ENCODE data around the gene TACR2.

Gene TACR2

GRCh38 chr10:69426376-69426727 is 9.6 kb upstream of the TACR2 start:
- Histone ChIP-seq H2AFZ (ENCODE audit: low read depth) (no peak overlapping the region; the same call in 1 of the 2 replicates), H3K27ac (no peak overlapping the region), H3K36me3 (ENCODE audit: insufficient read depth) (no peaks in the 10 kb centered on the region), H3K4me2 (no peak overlapping the region), H4K20me1 (ENCODE audit: insufficient read depth) (no peaks in the 10 kb centered on the region), H3K4me1 (ENCODE audit: low read depth, poor library complexity, severe bottlenecking) (peaks cover 8% of the 10 kb centered on the region), H3K79me2 (ENCODE audit: insufficient read depth, low read depth) (no peaks in the 10 kb centered on the region), H3K9ac (no peak overlapping the region), H3K27me3 (ENCODE audit: insufficient read depth, low read depth) (no peaks in the 10 kb centered on the region), H3K4me3 (IDR thresholded peaks at IDR 0.05; ENCODE audit: insufficient read depth, low read depth, low read length) (no peak overlapping the region)
- TF ChIP-seq CTCF (conservative IDR thresholded peaks at IDR 0.05; ENCODE audit: low read depth, low read length), result no peak

DNA sequence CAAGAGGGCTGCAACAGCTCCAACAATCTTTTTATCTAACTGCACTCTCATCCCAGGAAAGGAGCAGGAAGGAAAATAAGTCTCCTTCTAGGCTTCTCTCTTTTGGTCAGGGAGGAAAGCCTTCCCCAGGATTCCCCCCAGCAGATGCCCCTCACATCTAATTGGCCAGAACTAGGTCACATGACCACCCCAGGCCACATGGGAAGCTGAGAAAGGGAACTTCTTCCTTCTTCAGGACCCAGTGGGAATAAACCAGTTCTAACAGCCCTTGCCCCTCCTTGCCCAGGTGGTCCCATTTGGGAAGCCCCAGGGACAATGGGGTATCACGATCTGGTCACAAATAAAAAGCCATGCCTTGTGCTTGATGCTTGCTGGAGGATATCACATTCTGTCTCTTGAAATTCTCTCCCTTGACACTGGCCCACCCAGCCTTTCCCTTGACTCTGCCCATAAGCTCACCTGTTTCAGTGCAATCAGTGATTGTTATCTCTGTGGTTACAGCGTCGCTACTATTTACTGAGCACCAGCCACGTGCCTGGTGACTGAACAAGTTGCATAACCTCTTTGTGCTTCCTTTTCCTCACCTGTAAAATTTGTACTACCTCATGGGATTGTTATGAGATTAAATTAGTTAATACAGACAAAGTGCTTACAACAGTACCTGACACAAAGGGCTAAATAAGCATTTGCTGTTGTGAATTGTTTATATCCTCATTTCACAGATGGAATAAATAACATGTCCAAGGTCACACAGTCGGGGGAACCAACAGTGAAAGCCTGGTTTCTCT is 9.0 kb upstream of the TACR2 start:
- Histone ChIP-seq H3K4me1 (ENCODE audit: low read depth, poor library complexity, severe bottlenecking) (peaks cover 8% of the 10 kb centered on the region), H2AFZ (ENCODE audit: low read depth) (peak overlapping the region; percentile 17; the same call in 1 of the 2 replicates), H3K27me3 (ENCODE audit: insufficient read depth, low read depth) (no peaks in the 10 kb centered on the region), H4K20me1 (ENCODE audit: insufficient read depth) (no peaks in the 10 kb centered on the region), H3K27ac (peak overlapping the region; percentile 25; the same call in 1 of the 2 replicates), H3K79me2 (ENCODE audit: insufficient read depth, low read depth) (no peaks in the 10 kb centered on the region), H3K36me3 (ENCODE audit: insufficient read depth) (no peaks in the 10 kb centered on the region), H3K9ac (no peak overlapping the region), H3K4me2 (no peak overlapping the region), H3K4me3 (IDR thresholded peaks at IDR 0.05; ENCODE audit: insufficient read depth, low read depth, low read length) (no peak overlapping the region)
- TF ChIP-seq CTCF (conservative IDR thresholded peaks at IDR 0.05; ENCODE audit: low read depth, low read length), result no peak

DNA sequence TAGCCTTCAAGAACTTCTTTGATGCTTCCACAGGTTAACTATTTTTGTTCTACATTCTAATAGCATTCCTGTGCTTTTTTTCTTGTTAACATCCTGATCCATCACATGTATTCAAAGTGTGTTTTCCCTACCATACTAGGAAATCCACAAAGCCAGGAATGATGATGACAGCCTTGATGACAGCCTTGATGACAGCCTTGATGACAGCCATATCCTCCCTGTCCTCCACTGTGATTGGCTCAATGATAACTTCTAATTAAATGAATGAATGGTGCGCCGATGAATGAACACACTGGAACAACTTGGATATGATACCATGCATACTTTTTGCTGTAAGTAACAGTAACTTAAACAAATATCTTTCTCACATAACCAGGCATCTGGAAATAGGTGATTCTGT is 8.3 kb upstream of the TACR2 start:
- Histone ChIP-seq H3K4me1 (ENCODE audit: low read depth, poor library complexity, severe bottlenecking) (peaks cover 8% of the 10 kb centered on the region), H3K9ac (no peak overlapping the region), H3K27me3 (ENCODE audit: insufficient read depth, low read depth) (no peaks in the 10 kb centered on the region), H4K20me1 (ENCODE audit: insufficient read depth) (no peaks in the 10 kb centered on the region), H3K27ac (no peak overlapping the region), H3K4me3 (IDR thresholded peaks at IDR 0.05; ENCODE audit: insufficient read depth, low read depth, low read length) (no peak overlapping the region), H2AFZ (ENCODE audit: low read depth) (no peak overlapping the region), H3K36me3 (ENCODE audit: insufficient read depth) (no peaks in the 10 kb centered on the region), H3K4me2 (no peak overlapping the region), H3K79me2 (ENCODE audit: insufficient read depth, low read depth) (no peaks in the 10 kb centered on the region)
- TF ChIP-seq CTCF (conservative IDR thresholded peaks at IDR 0.05; ENCODE audit: low read depth, low read length), result no peak

GRCh38 chr10:69422676-69423075 is 6.0 kb upstream of the TACR2 start:
- Histone ChIP-seq H3K4me1 (ENCODE audit: low read depth, poor library complexity, severe bottlenecking) (peaks cover 12% of the 10 kb centered on the region), H3K4me3 (IDR thresholded peaks at IDR 0.05; ENCODE audit: insufficient read depth, low read depth, low read length) (no peak overlapping the region), H3K36me3 (ENCODE audit: insufficient read depth) (no peaks in the 10 kb centered on the region), H3K9ac (no peak overlapping the region), H3K4me2 (no peak overlapping the region), H2AFZ (ENCODE audit: low read depth) (no peak overlapping the region), H3K27ac (no peak overlapping the region), H4K20me1 (ENCODE audit: insufficient read depth) (no peaks in the 10 kb centered on the region), H3K79me2 (ENCODE audit: insufficient read depth, low read depth) (no peaks in the 10 kb centered on the region), H3K27me3 (ENCODE audit: insufficient read depth, low read depth) (no peaks in the 10 kb centered on the region)
- TF ChIP-seq CTCF (conservative IDR thresholded peaks at IDR 0.05; ENCODE audit: low read depth, low read length), result no peak

All from KMS-11 (cell line).